ENCODE measurements around the gene C17orf58.

Gene C17orf58

DNA sequence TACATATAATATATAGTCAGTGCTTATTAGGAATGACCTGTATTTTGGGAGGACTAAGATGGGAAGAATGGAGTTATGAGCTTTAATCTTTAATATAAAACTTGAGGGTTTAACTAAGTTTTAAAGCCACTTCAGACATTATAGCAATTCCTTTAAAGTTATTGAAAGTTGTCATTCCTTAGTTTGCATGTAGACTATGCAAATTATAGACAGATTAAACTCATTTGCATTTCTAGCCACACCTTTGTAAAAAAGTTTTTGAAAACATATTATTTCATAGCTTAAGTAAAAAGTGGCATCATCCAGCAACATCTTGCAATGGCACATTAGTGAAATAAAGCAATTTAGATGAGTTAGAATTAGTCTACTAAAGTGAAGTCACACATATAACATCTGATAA is 49.8 kb downstream of the C17orf58 start:
- no peak for DNase-seq (ENCODE audit: low read depth, low spot score)
- Histone ChIP-seq H3K4me3 (no peak overlapping the region), H3K9me3 (ENCODE audit: low read depth, low read length) (no peaks in the 10 kb centered on the region), H3K9ac (ENCODE audit: insufficient read length) (no peak overlapping the region), H3K27ac (no peak overlapping the region), H3K36me3 (ENCODE audit: insufficient read depth, low read length) (peaks cover 77% of the 10 kb centered on the region)
- no peak for TF ChIP-seq POLR2AphosphoS5 (IDR thresholded peaks at IDR 0.05; ENCODE audit: borderline replicate concordance, low read depth, low read length)
- TF ChIP-seq EZH2 (IDR thresholded peaks at IDR 0.05), result no peak
- no peak for TF ChIP-seq FOXP2 (optimal IDR thresholded peaks at IDR 0.05; ENCODE audit: control extremely low read depth, extremely low read length, insufficient read depth)

DNA sequence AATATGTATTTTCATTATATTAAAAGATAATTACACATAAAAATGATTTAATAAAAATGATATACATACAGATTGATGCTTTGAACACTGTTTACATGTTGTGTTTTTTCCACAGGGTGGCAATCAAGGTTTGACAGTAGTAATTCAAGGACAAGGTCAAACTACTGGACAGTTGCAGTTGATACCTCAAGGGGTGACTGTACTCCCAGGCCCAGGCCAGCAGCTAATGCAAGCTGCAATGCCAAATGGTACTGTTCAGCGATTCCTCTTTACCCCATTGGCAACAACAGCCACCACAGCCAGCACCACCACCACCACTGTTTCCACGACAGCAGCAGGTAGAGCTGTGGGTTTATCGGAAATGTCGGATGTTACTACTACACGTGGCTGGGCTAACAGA is 52.2 kb downstream of the C17orf58 start:
- TF ChIP-seq FOXP2 (optimal IDR thresholded peaks at IDR 0.05; ENCODE audit: control extremely low read depth, extremely low read length, insufficient read depth), result no peak
- no peak for TF ChIP-seq EZH2 (IDR thresholded peaks at IDR 0.05)
- Histone ChIP-seq H3K4me3 (no peak overlapping the region), H3K9me3 (ENCODE audit: low read depth, low read length) (no peaks in the 10 kb centered on the region), H3K36me3 (ENCODE audit: insufficient read depth, low read length) (peaks cover 92% of the 10 kb centered on the region), H3K27ac (no peak overlapping the region), H3K9ac (ENCODE audit: insufficient read length) (no peak overlapping the region)
- DNase-seq (ENCODE audit: low read depth, low spot score), result no peak

DNA sequence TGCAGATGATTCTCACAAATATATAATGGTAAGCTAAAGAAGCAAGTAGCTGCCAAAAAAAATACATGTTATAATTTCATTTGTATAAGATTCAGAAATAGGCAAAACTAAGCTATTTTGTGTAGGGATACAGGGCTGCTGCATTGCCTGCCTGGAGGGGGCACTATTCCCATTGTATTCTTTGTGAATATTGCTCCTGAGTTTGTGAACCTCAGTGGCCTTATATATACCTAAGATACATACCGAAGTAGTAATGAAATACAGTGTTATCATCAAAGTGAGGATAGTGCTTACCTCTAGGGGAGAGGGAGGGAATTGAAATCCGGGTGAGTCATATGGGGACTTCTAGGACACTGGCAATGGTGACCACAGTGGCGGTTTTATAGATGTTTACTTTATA is 53.5 kb downstream of the C17orf58 start:
- Histone ChIP-seq H3K9ac (ENCODE audit: insufficient read length) (no peak overlapping the region), H3K27ac (no peak overlapping the region), H3K4me3 (no peak overlapping the region), H3K36me3 (ENCODE audit: insufficient read depth, low read length) (peaks cover 88% of the 10 kb centered on the region), H3K9me3 (ENCODE audit: low read depth, low read length) (no peaks in the 10 kb centered on the region)
- TF ChIP-seq FOXP2 (optimal IDR thresholded peaks at IDR 0.05; ENCODE audit: control extremely low read depth, extremely low read length, insufficient read depth) (no peak), EZH2 (IDR thresholded peaks at IDR 0.05) (no peak), POLR2AphosphoS5 (IDR thresholded peaks at IDR 0.05; ENCODE audit: borderline replicate concordance, low read depth, low read length) (no peak)
- DNase-seq (ENCODE audit: low read depth, low spot score), result no peak
